GM11168 (cell line): Measurements from ENCODE around the gene FBXO46.

Experiments
- in situ Hi-C: fragments of 300-500 bp; cut with MboI; formaldehyde crosslinking; loops from one replicate; pipeline ENCODE4 v1.12.0; 2022; ENCODE audit warnings: low sequenced_read_pairs; ENCODE audit not compliant: unreplicated experiment

The FBXO46 gene, protein sequence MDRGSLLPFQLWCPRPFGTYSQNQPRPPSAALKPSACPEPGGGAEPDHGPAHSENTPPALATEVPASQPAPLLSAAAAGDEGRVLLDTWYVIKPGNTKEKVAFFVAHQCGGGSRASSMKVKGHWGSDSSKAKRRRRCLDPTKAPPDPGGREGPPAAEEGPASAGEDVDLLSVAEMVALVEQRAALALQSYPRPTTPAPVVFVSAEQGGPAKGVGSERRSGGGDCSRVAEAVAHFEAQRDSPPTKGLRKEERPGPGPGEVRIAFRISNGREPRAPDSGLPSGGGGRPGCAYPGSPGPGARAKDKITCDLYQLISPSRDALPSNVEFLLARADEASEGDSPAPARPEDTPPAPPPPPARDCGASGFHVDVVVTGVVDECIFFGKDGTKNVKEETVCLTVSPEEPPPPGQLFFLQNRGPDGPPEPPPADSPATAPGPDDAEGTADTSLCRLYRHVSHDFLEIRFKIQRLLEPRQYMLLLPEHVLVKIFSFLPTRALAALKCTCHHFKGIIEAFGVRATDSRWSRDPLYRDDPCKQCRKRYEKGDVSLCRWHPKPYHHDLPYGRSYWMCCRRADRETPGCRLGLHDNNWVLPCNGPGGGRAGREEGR

GRCh38 chr19:45730368-45731288 is at the start of gene FBXO46:
FBXO46 (minus strand) TSS chr19:45730896; CDS start chr19:45713495, 17,401 bp downstream.
- in situ Hi-C loops: no loop called here

GRCh38 chr19:45780146-45780447 is 49.4 kb upstream of the FBXO46 start:
- in situ Hi-C loops: no loop called here

DNA sequence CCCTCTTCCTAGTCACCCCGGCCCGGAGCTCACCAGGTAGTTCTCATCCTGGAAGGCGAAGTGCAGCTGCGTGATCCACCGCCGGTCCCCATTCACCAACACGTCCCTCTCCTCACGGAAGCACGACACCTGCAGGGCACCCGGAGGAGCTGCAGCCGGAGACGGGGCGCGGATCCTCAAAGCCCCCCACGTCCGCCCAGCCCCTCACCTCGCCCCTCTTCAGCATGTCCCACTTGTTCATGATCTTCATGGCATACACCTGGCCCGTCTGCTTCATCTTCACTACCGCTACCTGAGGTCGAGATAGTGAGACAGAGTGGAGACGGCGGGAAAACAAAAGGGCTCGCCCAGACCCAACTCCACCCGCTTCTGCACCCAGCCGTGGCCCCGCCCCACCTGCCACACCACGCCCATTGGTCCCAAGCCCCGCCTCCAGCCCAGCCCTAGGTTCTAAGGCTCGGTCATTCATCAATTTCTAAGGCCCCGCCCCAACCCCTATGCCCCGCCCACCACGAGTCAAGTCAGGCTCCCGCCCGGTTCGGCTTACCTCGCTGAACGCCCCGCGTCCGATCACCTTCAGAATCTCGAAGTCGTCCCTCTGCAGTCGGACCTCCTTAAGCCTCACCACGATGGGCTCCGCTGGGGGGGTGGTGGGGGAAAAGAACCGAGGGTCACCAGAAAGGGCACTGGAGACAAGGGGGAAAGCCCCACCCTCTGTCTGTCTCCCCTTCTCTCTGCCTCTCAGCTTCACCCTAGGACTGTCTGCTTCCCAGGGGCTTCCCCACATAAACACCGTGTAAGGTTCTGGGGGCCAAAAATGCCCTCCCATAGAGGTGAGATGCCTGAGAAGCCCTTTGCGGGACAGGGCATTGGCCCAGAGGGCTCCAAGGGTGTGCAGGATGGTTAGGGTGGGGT is 48.8 kb upstream of the FBXO46 start:
- in situ Hi-C loops: no loop called here

GRCh38 chr19:45778010-45778661 is 47.4 kb upstream of the FBXO46 start:
- in situ Hi-C loops: no loop called here

GRCh38 chr19:45777395-45777961 is 46.8 kb upstream of the FBXO46 start:
- in situ Hi-C loops: no loop called here

GRCh38 chr19:45774765-45775164 is 44.1 kb upstream of the FBXO46 start:
- in situ Hi-C loops: no loop called here

DNA sequence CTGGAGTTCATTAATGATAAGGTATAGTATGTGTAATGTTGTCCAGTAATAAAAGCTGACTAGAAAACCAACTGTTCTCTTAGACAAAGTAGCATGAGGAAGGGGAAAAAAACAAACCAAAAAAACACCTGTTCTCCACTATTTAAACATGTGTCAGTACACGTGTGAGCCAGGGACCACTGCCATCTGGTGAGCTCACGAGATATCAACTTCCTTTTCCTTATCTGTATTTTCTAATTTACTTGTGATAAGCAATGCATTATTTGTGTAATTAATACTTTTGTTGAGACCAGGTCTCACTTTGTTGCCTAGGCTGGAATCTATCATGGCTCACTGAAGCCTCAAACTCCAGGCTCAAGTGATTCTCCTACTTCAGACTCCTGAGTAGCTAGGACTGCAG is 42.7 kb upstream of the FBXO46 start:
- in situ Hi-C loops: no loop called here

GRCh38 chr19:45772912-45773311 is 42.2 kb upstream of the FBXO46 start:
- in situ Hi-C loops: no loop called here

DNA sequence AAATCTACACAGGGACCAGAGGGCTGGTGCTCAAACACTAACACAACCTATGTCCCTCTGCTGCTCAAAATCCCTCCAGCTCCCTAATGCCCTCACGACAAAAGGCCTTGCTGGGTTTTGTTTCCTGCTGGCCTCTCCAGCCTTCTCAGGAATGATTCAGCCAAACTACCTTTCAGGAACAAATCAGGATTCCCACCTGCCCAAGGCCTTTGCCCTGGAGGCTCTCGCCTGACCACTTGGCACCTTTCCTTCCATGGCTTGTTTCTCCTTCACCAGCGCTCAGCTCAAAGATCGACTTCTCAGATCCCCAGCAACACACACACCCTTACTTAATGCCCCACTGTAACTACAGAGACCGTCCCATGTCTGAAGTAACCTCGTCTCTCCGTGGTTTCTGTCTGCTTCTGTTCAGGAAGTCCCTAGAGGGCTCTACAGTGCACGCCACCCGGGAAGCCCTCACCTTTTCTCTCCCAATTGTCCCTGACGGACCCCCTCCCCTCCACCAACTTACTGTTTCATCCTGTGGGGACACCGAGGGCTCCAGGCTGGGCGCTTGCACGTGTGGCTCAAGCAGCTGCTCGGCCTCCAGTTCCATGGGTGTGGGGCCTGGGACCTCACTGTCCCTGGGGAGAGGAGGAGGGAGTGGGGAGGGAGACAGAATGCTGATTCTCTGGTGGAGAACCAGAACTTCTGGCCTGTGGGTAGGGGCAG is 41.6 kb upstream of the FBXO46 start:
- in situ Hi-C loops: no loop called here

DNA sequence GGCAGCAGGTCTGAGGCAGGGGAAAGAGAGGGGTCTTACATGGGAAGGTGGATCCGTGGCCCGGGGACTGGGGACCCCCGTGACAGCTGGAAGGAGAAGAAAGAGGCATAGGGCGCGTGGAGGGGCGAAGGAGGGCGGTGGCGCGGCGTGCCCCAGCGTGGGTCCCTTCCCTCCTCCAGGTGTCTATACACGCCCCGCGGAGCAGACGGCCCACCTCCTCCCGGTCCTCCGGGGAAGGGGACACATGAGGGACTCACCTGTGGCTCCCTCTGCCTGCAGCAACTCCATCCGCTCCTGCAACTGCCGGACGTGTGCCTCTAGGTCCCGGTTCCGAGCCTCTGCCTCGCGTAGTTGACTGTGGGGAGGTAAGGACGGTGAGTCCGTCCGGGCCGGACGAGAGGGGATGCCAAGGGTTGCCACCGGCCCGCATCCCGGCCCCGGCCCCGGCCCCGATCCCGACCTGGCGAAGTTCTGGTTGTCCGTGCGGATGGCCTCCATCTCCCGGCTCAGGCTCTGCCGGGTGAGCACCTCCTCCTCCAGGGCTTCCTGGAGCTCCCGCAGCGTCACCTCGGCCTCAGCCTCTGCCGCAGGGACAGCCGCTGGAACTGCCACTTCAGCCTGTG is 40.7 kb upstream of the FBXO46 start:
- in situ Hi-C loops: no loop called here

- in situ Hi-C loops: no loop called here
Measured at GRCh38 chr19:45770192-45771101, 39.8 kb upstream of the FBXO46 start.

- in situ Hi-C loops: no loop called here
Measured at GRCh38 chr19:45769821-45770191, 39.1 kb upstream of the FBXO46 start.

- in situ Hi-C loops: no loop called here
Measured at GRCh38 chr19:45768984-45769782, 38.5 kb upstream of the FBXO46 start, which contains the start of gene SIX5. SIX5 (minus strand) TSS chr19:45769252; CDS start chr19:45768844, 408 bp downstream.

GRCh38 chr19:45768655-45768983 is 37.9 kb upstream of the FBXO46 start:
- in situ Hi-C loops: no loop called here

- in situ Hi-C loops: no loop called here
Measured at GRCh38 chr19:45767881-45768654, 37.4 kb upstream of the FBXO46 start.
